NCI-H1436 treated with DMSO at 0.1 percent for 48 hours (cell line): ENCODE results near the gene ZFR.
A peak's percentile ranks its signal among the peaks of the same experiment; 100 is the strongest.
"Not testable (repeated sequence)": the region's sequence is repeated elsewhere in the genome, so short reads cannot be mapped to it uniquely, and the experiment has no call there.

Experiments used
- DNase-seq: peaks from one replicate; lab custom pipeline; 2025; lab: John Stamatoyannopoulos, UW

Gene ZFR

GRCh38 chr5:32319926-32320543, 124.5 kb downstream of the ZFR start:
- DNase-seq, result no peak

- DNase-seq, result no peak
These were observed 125.1 kb downstream of the ZFR start for GRCh38 chr5:32319392-32319791.

- DNase-seq, result no peak
These were observed 127.5 kb downstream of the ZFR start for GRCh38 chr5:32317041-32317440.

- DNase-seq, result no peak
These were observed 129.1 kb downstream of the ZFR start for GRCh38 chr5:32315221-32316014.

- no peak for DNase-seq
These were observed 129.9 kb downstream of the ZFR start for GRCh38 chr5:32314658-32315057.

GRCh38 chr5:32314152-32314488, 130.4 kb downstream of the ZFR start:
- not testable (repeated sequence) for DNase-seq

GRCh38 chr5:32312595-32313332, 131.8 kb downstream of the ZFR start, which contains the start of gene MTMR12:
MTMR12 (minus strand) TSS chr5:32312939; CDS start chr5:32312838, 101 bp downstream.
- DNase-seq, result peak; percentile 93

- DNase-seq, result no peak
These were observed 132.3 kb downstream of the ZFR start for GRCh38 chr5:32312197-32312594.

GRCh38 chr5:32311404-32312196, 132.9 kb downstream of the ZFR start:
- DNase-seq, result no peak

- no peak for DNase-seq
These were observed 134.8 kb downstream of the ZFR start for GRCh38 chr5:32309761-32310160.

GRCh38 chr5:32308946-32309345, 135.6 kb downstream of the ZFR start:
- DNase-seq, result no peak

- no peak for DNase-seq
These were observed 136.8 kb downstream of the ZFR start for GRCh38 chr5:32307769-32308194.

GRCh38 chr5:32304622-32305021, 139.9 kb downstream of the ZFR start:
- DNase-seq, result no peak
